ENCODE data around the gene ZNF841. TPM values are rescaled to one million over a fixed set of nuclear protein-coding genes. Genes with fewer than 3 reads are reported as not detected.
"Not testable (repeated sequence)": the region's sequence is repeated elsewhere in the genome, so short reads cannot be mapped to it uniquely, and the experiment has no call there.

The ZNF841 gene
- total RNA-seq, 1 experiment from 2014 or later: not detected

GRCh38 chr19:52024478-52024877 lies 71.1 kb downstream of the ZNF841 start:
- not testable (repeated sequence) for H3K4me3 ChIP-seq (ENCODE audit: low read length)
- peaks cover 75% of the 10 kb centered on the region for H3K36me3 ChIP-seq (ENCODE audit: insufficient read depth, low read length)

GRCh38 chr19:52022193-52022592 lies 73.4 kb downstream of the ZNF841 start:
- no peaks in the 10 kb centered on the region for H3K9me2 ChIP-seq (replicated peaks; ENCODE audit: insufficient read depth, low read length)
- peaks cover under 1% of the 10 kb centered on the region for H3K4me1 ChIP-seq (ENCODE audit: low read length)
- no peak overlapping the region for H3K4me3 ChIP-seq (ENCODE audit: low read length)
- H3K9ac ChIP-seq (ENCODE audit: low read length): no peak overlapping the region
- no peaks in the 10 kb centered on the region for H4K20me1 ChIP-seq (ENCODE audit: insufficient read depth, low read depth, low read length)
- H3K4me2 ChIP-seq (ENCODE audit: low read depth, low read length, poor library complexity, severe bottlenecking): no peak overlapping the region
- peaks cover 95% of the 10 kb centered on the region for H3K36me3 ChIP-seq (ENCODE audit: insufficient read depth, low read length)
- no peak for DNase-seq
- peaks cover 70% of the 10 kb centered on the region for H3K9me3 ChIP-seq (ENCODE audit: low read length)
- peaks cover 63% of the 10 kb centered on the region for H3K79me2 ChIP-seq (ENCODE audit: low read length)
- no peak overlapping the region for H2AFZ ChIP-seq (ENCODE audit: low read length)
- H3K27ac ChIP-seq (ENCODE audit: low read length): no peak overlapping the region
- no peaks in the 10 kb centered on the region for H3K27me3 ChIP-seq (ENCODE audit: low read length)

More at GRCh38 chr19:52024478-52024877, 71.1 kb downstream of the ZNF841 start:
- not testable (repeated sequence) for H4K20me1 ChIP-seq (ENCODE audit: insufficient read depth, low read depth, low read length); DNase-seq; H3K27ac ChIP-seq (ENCODE audit: low read length); H3K9ac ChIP-seq (ENCODE audit: low read length); H3K4me2 ChIP-seq (ENCODE audit: low read depth, low read length, poor library complexity, severe bottlenecking); H3K9me2 ChIP-seq (replicated peaks; ENCODE audit: insufficient read depth, low read length); H3K27me3 ChIP-seq (ENCODE audit: low read length); H2AFZ ChIP-seq (ENCODE audit: low read length)
- H3K9me3 ChIP-seq (ENCODE audit: low read length): peaks cover 57% of the 10 kb centered on the region
- H3K79me2 ChIP-seq (ENCODE audit: low read length): peaks cover 77% of the 10 kb centered on the region
- peaks cover 14% of the 10 kb centered on the region for H3K4me1 ChIP-seq (ENCODE audit: low read length)

- Histone ChIP-seq H2AFZ (ENCODE audit: low read length) (no peak overlapping the region), H3K27me3 (ENCODE audit: low read length) (no peaks in the 10 kb centered on the region), H3K4me1 (ENCODE audit: low read length) (no peaks in the 10 kb centered on the region), H3K9me2 (replicated peaks; ENCODE audit: insufficient read depth, low read length) (no peaks in the 10 kb centered on the region), H3K9ac (ENCODE audit: low read length) (no peak overlapping the region), H3K4me3 (ENCODE audit: low read length) (no peak overlapping the region), H3K79me2 (ENCODE audit: low read length) (peaks cover 46% of the 10 kb centered on the region), H3K27ac (ENCODE audit: low read length) (no peak overlapping the region), H3K4me2 (ENCODE audit: low read depth, low read length, poor library complexity, severe bottlenecking) (no peak overlapping the region), H3K9me3 (ENCODE audit: low read length) (peaks cover 68% of the 10 kb centered on the region), H4K20me1 (ENCODE audit: insufficient read depth, low read depth, low read length) (no peaks in the 10 kb centered on the region), H3K36me3 (ENCODE audit: insufficient read depth, low read length) (peaks cover 95% of the 10 kb centered on the region)
- no peak for DNase-seq
Observed at GRCh38 chr19:52020506-52020905, 75.1 kb downstream of the ZNF841 start.

Small RNA genes within 50 kb of the gene (small RNA-seq; reads per million reads assigned to genes)
- 0.71 reads per million, percentile 20 among the genes with 10 or more reads in this experiment for gene RPL37P23

Other genes starting within 250 kb of the ZNF841 start
- 40.0 and 43.1 TPM in 2 replicates for gene ZNF577, start 207.8 kb downstream of the ZNF841 start, total RNA-seq (2014; rRNA removed; shearing (Covaris generic); ENCODE audit: low replicate concordance)
- gene ZNF649, start 190.7 kb downstream of the ZNF841 start, total RNA-seq (2014; rRNA removed; shearing (Covaris generic); ENCODE audit: low replicate concordance): 14.0 and 14.5 TPM in 2 replicates
- gene ZNF613, start 168.3 kb downstream of the ZNF841 start, total RNA-seq (2014; rRNA removed; shearing (Covaris generic); ENCODE audit: low replicate concordance): 7.3 and 7.5 TPM in 2 replicates
- 3.3 and 12.7 TPM in 2 replicates for gene ZNF350, start 108.9 kb downstream of the ZNF841 start, total RNA-seq (2014; rRNA removed; shearing (Covaris generic); ENCODE audit: low replicate concordance)
- gene ZNF615, start 87.6 kb downstream of the ZNF841 start, total RNA-seq (2014; rRNA removed; shearing (Covaris generic); ENCODE audit: low replicate concordance): 9.6 and 11.8 TPM in 2 replicates
- gene ZNF614, start 67.4 kb downstream of the ZNF841 start, total RNA-seq (2014; rRNA removed; shearing (Covaris generic); ENCODE audit: low replicate concordance): 9.2 and 14.2 TPM in 2 replicates
- gene ZNF432, start 46.9 kb downstream of the ZNF841 start, total RNA-seq (2014; rRNA removed; shearing (Covaris generic); ENCODE audit: low replicate concordance): 9.9 and 13.8 TPM in 2 replicates
- 6.1 and 7.4 TPM in 2 replicates for gene ZNF616, start 44.2 kb upstream of the ZNF841 start, total RNA-seq (2014; rRNA removed; shearing (Covaris generic); ENCODE audit: low replicate concordance)
- 5.5 and 9.6 TPM in 2 replicates for gene ZNF836, start 75.9 kb upstream of the ZNF841 start, total RNA-seq (2014; rRNA removed; shearing (Covaris generic); ENCODE audit: low replicate concordance)
- 169 and 267 TPM in 2 replicates for gene PPP2R1A, start 94.3 kb upstream of the ZNF841 start, total RNA-seq (2014; rRNA removed; shearing (Covaris generic); ENCODE audit: low replicate concordance)
- 13.9 and 23.3 TPM in 2 replicates for gene ZNF766, start 173.8 kb upstream of the ZNF841 start, total RNA-seq (2014; rRNA removed; shearing (Covaris generic); ENCODE audit: low replicate concordance)
- gene ZNF480, start 201.4 kb upstream of the ZNF841 start, total RNA-seq (2014; rRNA removed; shearing (Covaris generic); ENCODE audit: low replicate concordance): 26.7 and 33.9 TPM in 2 replicates
- 12.6 and 20.1 TPM in 2 replicates for gene ZNF610, start 240.5 kb upstream of the ZNF841 start, total RNA-seq (2014; rRNA removed; shearing (Covaris generic); ENCODE audit: low replicate concordance)